ENCODE measurements around the gene NFE2L1.
"Not testable (repeated sequence)": the region's sequence is repeated elsewhere in the genome, so short reads cannot be mapped to it uniquely, and the experiment has no call there.

The NFE2L1 gene

GRCh38 chr17:48013876-48014594 lies 34.1 kb upstream of the NFE2L1 start:
- H3K4me3 Mint-ChIP-seq: no peak overlapping the region
- H3K9me3 Mint-ChIP-seq: no peaks in the 10 kb centered on the region
- peak overlapping the region; percentile 2 for H3K27ac Mint-ChIP-seq
- peaks cover 20% of the 10 kb centered on the region for H3K27me3 Mint-ChIP-seq
- peaks cover 23% of the 10 kb centered on the region for H3K4me1 Mint-ChIP-seq
- H3K36me3 Mint-ChIP-seq: no peaks in the 10 kb centered on the region
- ATAC-seq: no peak

DNA sequence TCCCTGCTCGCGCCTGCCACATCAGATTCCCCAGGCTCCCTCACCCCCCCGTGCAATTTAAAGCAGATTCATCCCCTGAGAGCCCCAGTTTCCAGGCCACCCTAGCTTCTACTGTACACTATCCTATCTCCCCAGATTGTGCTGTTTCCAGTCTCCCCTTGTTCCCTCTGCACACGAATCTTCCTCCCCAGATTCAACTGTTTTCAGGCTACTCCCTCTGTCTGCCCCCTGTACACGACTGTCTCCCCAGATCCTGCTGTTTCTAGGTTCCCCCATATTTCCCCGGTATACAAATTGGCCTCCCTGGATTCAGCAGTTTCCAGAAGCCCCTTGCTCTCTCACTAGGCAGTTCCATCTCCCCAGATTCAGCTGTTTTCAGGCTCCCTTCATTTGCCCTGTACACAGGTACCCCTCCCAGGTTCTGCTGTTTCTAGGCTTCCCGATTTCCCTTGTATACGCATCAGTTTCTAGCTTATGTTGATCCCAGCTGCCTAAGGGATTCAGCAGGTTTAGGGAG lies 33.5 kb upstream of the NFE2L1 start:
- Mint-ChIP-seq H3K36me3 (no peaks in the 10 kb centered on the region), H3K4me1 (peaks cover 23% of the 10 kb centered on the region), H3K4me3 (no peak overlapping the region), H3K27me3 (peaks cover 16% of the 10 kb centered on the region), H3K9me3 (no peaks in the 10 kb centered on the region), H3K27ac (peak overlapping the region; percentile 2)
- ATAC-seq: no peak

- H3K4me1 Mint-ChIP-seq: peaks cover 22% of the 10 kb centered on the region
- no peak overlapping the region for H3K27ac Mint-ChIP-seq
- no peak for ATAC-seq
- H3K9me3 Mint-ChIP-seq: no peaks in the 10 kb centered on the region
- no peaks in the 10 kb centered on the region for H3K36me3 Mint-ChIP-seq
- peaks cover 9% of the 10 kb centered on the region for H3K27me3 Mint-ChIP-seq
- no peak overlapping the region for H3K4me3 Mint-ChIP-seq
Measured at GRCh38 chr17:48016112-48016511, 32.0 kb upstream of the NFE2L1 start.

GRCh38 chr17:48017817-48018158 lies 30.4 kb upstream of the NFE2L1 start:
- H3K4me3 Mint-ChIP-seq: peak overlapping the region; percentile 13
- H3K36me3 Mint-ChIP-seq, H3K9me3 Mint-ChIP-seq, ATAC-seq: not testable (repeated sequence)
- H3K27ac Mint-ChIP-seq: peak overlapping the region; percentile 66
- H3K27me3 Mint-ChIP-seq: peaks cover 13% of the 10 kb centered on the region
- H3K4me1 Mint-ChIP-seq: peaks cover 14% of the 10 kb centered on the region

DNA sequence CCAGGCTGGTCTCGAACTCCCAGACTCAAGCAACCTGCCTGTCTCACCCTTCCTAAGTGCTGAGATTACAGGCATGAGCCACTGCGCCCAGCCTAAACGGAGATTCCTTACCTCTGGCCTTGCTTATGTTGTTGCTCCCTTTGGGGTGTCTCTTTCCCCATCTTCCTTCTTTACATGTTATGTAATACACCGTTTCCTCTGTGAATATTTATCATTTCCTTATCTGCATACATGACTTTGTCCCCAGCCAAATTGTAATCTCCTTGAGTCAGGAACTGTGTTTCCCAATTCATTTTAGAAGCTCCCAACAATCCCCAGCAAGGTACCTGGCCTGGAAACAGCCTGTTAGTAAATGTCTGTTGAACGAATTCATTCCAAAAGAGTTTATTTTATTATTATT lies 26.2 kb upstream of the NFE2L1 start:
- H3K36me3 Mint-ChIP-seq: no peaks in the 10 kb centered on the region
- no peak for ATAC-seq
- H3K4me3 Mint-ChIP-seq: no peak overlapping the region
- H3K9me3 Mint-ChIP-seq: no peaks in the 10 kb centered on the region
- H3K27ac Mint-ChIP-seq: no peak overlapping the region
- peaks cover 11% of the 10 kb centered on the region for H3K27me3 Mint-ChIP-seq
- peaks cover 53% of the 10 kb centered on the region for H3K4me1 Mint-ChIP-seq

DNA sequence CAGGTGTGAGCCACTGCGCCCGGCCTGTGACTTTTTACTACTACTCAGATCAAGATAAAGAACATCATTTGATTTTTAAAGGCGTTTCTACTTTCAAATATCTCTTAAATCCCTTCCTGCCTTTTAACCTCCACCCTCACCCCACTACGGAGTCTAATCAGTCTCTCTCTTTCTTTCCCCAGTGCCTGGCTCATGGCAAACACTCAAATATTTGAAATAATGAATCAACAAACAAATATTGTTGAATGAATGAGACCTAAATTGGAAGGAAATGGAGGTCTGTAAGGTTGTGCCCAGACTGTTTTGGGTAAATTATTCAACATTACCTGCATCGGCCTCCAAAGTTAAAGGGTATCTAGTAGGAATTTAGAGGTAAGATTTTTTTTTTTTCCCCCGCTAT lies 25.3 kb upstream of the NFE2L1 start:
- Mint-ChIP-seq H3K9me3 (no peaks in the 10 kb centered on the region), H3K4me1 (peaks cover 50% of the 10 kb centered on the region), H3K27me3 (peaks cover 11% of the 10 kb centered on the region), H3K36me3 (no peaks in the 10 kb centered on the region), H3K4me3 (no peak overlapping the region), H3K27ac (no peak overlapping the region)
- ATAC-seq: no peak

GRCh38 chr17:48023400-48024148 lies 24.6 kb upstream of the NFE2L1 start:
- H3K4me3 Mint-ChIP-seq: peak overlapping the region; percentile 82
- no peaks in the 10 kb centered on the region for H3K36me3 Mint-ChIP-seq
- H3K27ac Mint-ChIP-seq: peak overlapping the region; percentile 77
- peaks cover 11% of the 10 kb centered on the region for H3K27me3 Mint-ChIP-seq
- H3K4me1 Mint-ChIP-seq: peaks cover 45% of the 10 kb centered on the region
- H3K9me3 Mint-ChIP-seq: no peaks in the 10 kb centered on the region
- peak; percentile 3 for ATAC-seq

GRCh38 chr17:48024149-48025039 lies 23.8 kb upstream of the NFE2L1 start:
- Mint-ChIP-seq H3K27ac (peak overlapping the region; percentile 77), H3K4me3 (peak overlapping the region; percentile 85), H3K9me3 (no peaks in the 10 kb centered on the region), H3K27me3 (peaks cover 11% of the 10 kb centered on the region), H3K36me3 (no peaks in the 10 kb centered on the region), H3K4me1 (peaks cover 45% of the 10 kb centered on the region)
- peak; percentile 25 for ATAC-seq

DNA sequence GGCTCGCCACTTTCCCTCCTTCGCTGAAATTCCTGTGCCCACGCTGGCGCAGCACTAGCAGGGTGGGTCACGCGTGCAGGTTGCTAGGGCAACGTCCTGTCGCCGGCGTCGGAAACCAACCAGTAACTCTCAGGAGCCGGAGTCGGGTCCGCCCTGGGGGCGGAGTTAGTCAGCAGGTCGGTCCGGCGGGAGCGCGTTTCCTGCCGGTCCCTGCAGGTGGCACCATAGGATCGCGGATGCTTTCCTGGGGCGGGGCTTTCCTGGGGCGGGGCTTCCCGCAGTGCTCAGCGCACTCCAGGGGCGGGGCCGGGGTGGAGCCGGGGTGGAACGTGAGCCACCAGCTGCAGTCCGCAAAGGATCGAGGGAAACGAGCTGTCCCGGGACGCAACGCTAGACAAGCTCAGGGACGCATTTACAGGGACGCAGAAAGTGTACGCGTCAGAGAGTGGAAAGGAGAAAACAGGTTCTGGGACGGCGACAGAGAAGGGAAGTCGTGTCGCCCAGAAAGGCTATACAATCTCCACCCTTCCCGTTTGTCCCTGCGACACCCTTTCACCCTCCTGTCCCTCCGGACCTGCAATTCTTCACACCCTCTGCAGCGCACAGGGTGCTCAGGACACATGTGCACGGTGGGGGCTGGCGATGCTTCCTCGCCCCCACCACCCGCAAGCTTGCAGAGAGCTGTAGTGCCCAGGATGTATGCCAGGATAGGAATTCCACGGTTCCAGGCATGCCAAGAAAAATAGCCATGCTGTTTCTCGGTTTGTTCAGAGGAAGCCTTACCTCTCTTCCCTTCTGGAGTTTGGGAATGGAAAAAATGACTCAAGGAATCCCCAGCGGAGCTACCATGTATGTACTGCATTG lies 22.9 kb upstream of the NFE2L1 start:
- peaks cover 11% of the 10 kb centered on the region for H3K27me3 Mint-ChIP-seq
- H3K9me3 Mint-ChIP-seq: no peaks in the 10 kb centered on the region
- H3K4me3 Mint-ChIP-seq: peak overlapping the region; percentile 85
- ATAC-seq: peak; percentile 95
- H3K36me3 Mint-ChIP-seq: no peaks in the 10 kb centered on the region
- peaks cover 45% of the 10 kb centered on the region for H3K4me1 Mint-ChIP-seq
- H3K27ac Mint-ChIP-seq: peak overlapping the region; percentile 77

GRCh38 chr17:48025904-48026501 lies 22.2 kb upstream of the NFE2L1 start:
- ATAC-seq: no peak
- Mint-ChIP-seq H3K9me3 (no peaks in the 10 kb centered on the region), H3K36me3 (no peaks in the 10 kb centered on the region), H3K27ac (no peak overlapping the region), H3K27me3 (peaks cover 11% of the 10 kb centered on the region), H3K4me1 (peaks cover 45% of the 10 kb centered on the region), H3K4me3 (peak overlapping the region; percentile 85)

- no peak overlapping the region for H3K4me3 Mint-ChIP-seq
Measured at GRCh38 chr17:48026502-48027321, 21.4 kb upstream of the NFE2L1 start.

DNA sequence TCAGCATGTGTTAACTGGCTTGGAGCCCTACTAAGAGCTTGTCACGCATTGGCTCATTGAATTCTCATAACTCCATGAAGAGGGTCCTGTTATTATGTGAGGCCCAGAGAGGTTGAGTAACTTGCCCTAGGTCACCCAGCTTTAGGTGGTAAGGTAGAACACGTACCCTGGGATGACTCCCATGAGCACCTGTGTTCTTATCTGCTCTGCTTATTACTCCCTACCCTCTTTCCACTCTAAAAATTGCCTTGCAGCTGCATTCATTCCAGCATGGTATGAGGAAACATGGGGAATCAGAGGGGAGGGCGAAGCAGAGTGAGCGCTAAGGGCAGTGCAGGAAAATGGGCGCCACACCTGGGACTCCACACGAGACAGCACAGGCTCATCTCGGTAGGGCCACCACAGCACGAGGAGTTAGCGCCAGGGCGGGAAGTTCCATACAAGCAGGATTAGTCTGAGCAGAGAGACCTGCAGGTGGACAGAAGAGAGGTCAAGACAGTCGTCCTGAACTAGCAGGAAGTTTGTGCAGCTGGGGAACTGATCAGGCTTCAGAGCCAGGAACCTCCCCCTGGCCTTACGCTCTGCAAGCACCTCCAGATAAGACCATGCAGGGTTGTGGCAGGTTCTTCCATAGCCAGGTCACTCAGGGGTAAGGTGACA lies 20.7 kb upstream of the NFE2L1 start:
- Mint-ChIP-seq H3K4me3 (no peak overlapping the region), H3K9me3 (no peaks in the 10 kb centered on the region), H3K4me1 (peaks cover 45% of the 10 kb centered on the region), H3K27ac (no peak overlapping the region), H3K36me3 (no peaks in the 10 kb centered on the region), H3K27me3 (peaks cover 10% of the 10 kb centered on the region)
- ATAC-seq: no peak

More at GRCh38 chr17:48026502-48027321, 21.4 kb upstream of the NFE2L1 start:
- H3K36me3 Mint-ChIP-seq: no peaks in the 10 kb centered on the region
- peaks cover 11% of the 10 kb centered on the region for H3K27me3 Mint-ChIP-seq
- no peak overlapping the region for H3K27ac Mint-ChIP-seq
- no peaks in the 10 kb centered on the region for H3K9me3 Mint-ChIP-seq
- H3K4me1 Mint-ChIP-seq: peaks cover 45% of the 10 kb centered on the region
- peak; percentile 54 for ATAC-seq

- H3K27ac Mint-ChIP-seq: no peak overlapping the region
- no peak overlapping the region for H3K4me3 Mint-ChIP-seq
- ATAC-seq: no peak
- no peaks in the 10 kb centered on the region for H3K9me3 Mint-ChIP-seq
- H3K4me1 Mint-ChIP-seq: peaks cover 33% of the 10 kb centered on the region
- H3K27me3 Mint-ChIP-seq: no peaks in the 10 kb centered on the region
- no peaks in the 10 kb centered on the region for H3K36me3 Mint-ChIP-seq
Measured at GRCh38 chr17:48028736-48029135, 19.4 kb upstream of the NFE2L1 start.
